NK-92 treated with Interleukin-12 subunit alpha and Interleukin-12 subunit beta, amount 100 ng/mL, for 24 hours (cell line): Measurements from ENCODE around the gene HACD2.

ENCODE experiments used
- DNase-seq: peaks from one replicate; lab custom pipeline; 2025; lab: John Stamatoyannopoulos, UW

The HACD2 gene

GRCh38 chr3:123568875-123569274 lies 16.0 kb downstream of the HACD2 start:
- no peak for DNase-seq

GRCh38 chr3:123568034-123568433 lies 16.8 kb downstream of the HACD2 start:
- no peak for DNase-seq

GRCh38 chr3:123564056-123564455 lies 20.8 kb downstream of the HACD2 start:
- DNase-seq: no peak

GRCh38 chr3:123562547-123562946 lies 22.3 kb downstream of the HACD2 start:
- no peak for DNase-seq

- no peak for DNase-seq
Measured at GRCh38 chr3:123561188-123561587, 23.7 kb downstream of the HACD2 start.

- DNase-seq: no peak
Measured at GRCh38 chr3:123559040-123559861, 25.6 kb downstream of the HACD2 start.

GRCh38 chr3:123553536-123553935 lies 31.3 kb downstream of the HACD2 start:
- DNase-seq: no peak

- DNase-seq: no peak
Measured at GRCh38 chr3:123552768-123553167, 32.1 kb downstream of the HACD2 start.

- DNase-seq: no peak
Measured at GRCh38 chr3:123552095-123552714, 32.6 kb downstream of the HACD2 start.

- DNase-seq: no peak
Measured at GRCh38 chr3:123547881-123548519, 36.9 kb downstream of the HACD2 start.

GRCh38 chr3:123546133-123546755 lies 38.6 kb downstream of the HACD2 start:
- DNase-seq: no peak

GRCh38 chr3:123543950-123544349 lies 40.9 kb downstream of the HACD2 start:
- no peak for DNase-seq

- DNase-seq: no peak
Measured at GRCh38 chr3:123540285-123540684, 44.6 kb downstream of the HACD2 start.

- no peak for DNase-seq
Measured at GRCh38 chr3:123536153-123536895, 48.5 kb downstream of the HACD2 start.

GRCh38 chr3:123535580-123535979 lies 49.3 kb downstream of the HACD2 start:
- DNase-seq: no peak

GRCh38 chr3:123534264-123534663 lies 50.6 kb downstream of the HACD2 start:
- no peak for DNase-seq

- DNase-seq: no peak
Measured at GRCh38 chr3:123533554-123534159, 51.2 kb downstream of the HACD2 start.

- DNase-seq: no peak
Measured at GRCh38 chr3:123528130-123528529, 56.7 kb downstream of the HACD2 start.

GRCh38 chr3:123527046-123527445 lies 57.8 kb downstream of the HACD2 start:
- no peak for DNase-seq

GRCh38 chr3:123526474-123526873 lies 58.4 kb downstream of the HACD2 start:
- no peak for DNase-seq

GRCh38 chr3:123525433-123525832 lies 59.4 kb downstream of the HACD2 start:
- DNase-seq: no peak

GRCh38 chr3:123524981-123525380 lies 59.9 kb downstream of the HACD2 start:
- DNase-seq: no peak
